Keratinocyte (primary cell): Measurements from ENCODE around the gene ACTL7B. TPM values are rescaled to one million over a fixed set of nuclear protein-coding genes. Genes with fewer than 3 reads are reported as not detected.

ENCODE experiments used
- DNase-seq: peaks from one replicate; pipeline ENCODE4 v3.0.0-alpha.2; 2011; ENCODE audit warnings: low read depth, missing footprints, low spot score
- FAIRE-seq: peaks from 2 replicates; lab custom pipeline; 2011; peaks lifted over from hg19 to GRCh38; lab: Jason Lieb, UNC
- H2AFZ ChIP-seq: 2 replicates; pipeline ENCODE4 v1.6.0; 2012; ENCODE audit warnings: low read length, control low read depth, inconsistent platforms; ENCODE audit not compliant: control insufficient read depth
- H3K27ac ChIP-seq: 2 replicates; pipeline ENCODE4 v1.5.1; 2011; ENCODE audit warnings: low read length; ENCODE audit not compliant: control insufficient read depth, insufficient read depth
- H3K27me3 ChIP-seq: 3 replicates; pipeline ENCODE4 v1.6.0; 2011; ENCODE audit warnings: low read length; ENCODE audit not compliant: control insufficient read depth, insufficient read depth; ENCODE audit errors: extremely low read depth
- H3K36me3 ChIP-seq, 2 experiments: 2 replicates in 1 of 2; 3 replicates in 1 of 2; pipeline ENCODE4 v1.5.1; 2011; ENCODE audit warnings: low read length in 2 of 2, mild to moderate bottlenecking in 1 of 2; ENCODE audit not compliant: control insufficient read depth in 2 of 2, insufficient read depth in 2 of 2; ENCODE audit errors: extremely low read depth in 1 of 2
- H3K4me1 ChIP-seq: 3 replicates; pipeline ENCODE4 v1.5.1; 2011; ENCODE audit warnings: low read length; ENCODE audit not compliant: control insufficient read depth, insufficient read depth; ENCODE audit errors: extremely low read depth
- H3K4me2 ChIP-seq: 3 replicates; pipeline ENCODE4 v1.6.0; 2011; ENCODE audit warnings: low read depth, low read length; ENCODE audit not compliant: control insufficient read depth, insufficient read depth; ENCODE audit errors: extremely low read depth
- H3K4me3 ChIP-seq, 3 experiments: fragments of 200-600 bp in 1 of 3; sonication (generic) in 1 of 3; 2 replicates in 2 of 3; 3 replicates in 1 of 3; pipeline ENCODE4 v1.5.1; 2011 to 2016; ENCODE audit warnings: low read length in 3 of 3, mild to moderate bottlenecking in 3 of 3, control low read depth in 2 of 3, inconsistent platforms in 1 of 3, low read depth in 1 of 3, mixed read lengths in 1 of 3, mixed run types in 1 of 3, moderate library complexity in 1 of 3; ENCODE audit not compliant: control insufficient read depth in 2 of 3, insufficient read depth in 2 of 3; ENCODE audit errors: extremely low read depth in 1 of 3
- H3K79me2 ChIP-seq: 2 replicates; pipeline ENCODE4 v1.6.0; 2012; ENCODE audit warnings: low read length; ENCODE audit not compliant: control insufficient read depth, insufficient read depth
- H3K9ac ChIP-seq: 3 replicates; pipeline ENCODE4 v1.6.0; 2011; ENCODE audit warnings: low read length; ENCODE audit not compliant: control insufficient read depth, insufficient read depth; ENCODE audit errors: extremely low read depth
- H3K9me1 ChIP-seq: 3 replicates; pipeline ENCODE4 v1.6.0; 2011; ENCODE audit warnings: low read length; ENCODE audit not compliant: control insufficient read depth, insufficient read depth; ENCODE audit errors: extremely low read depth
- H3K9me3 ChIP-seq: 2 replicates; pipeline ENCODE4 v1.5.1; 2012; ENCODE audit warnings: low read depth, low read length; ENCODE audit not compliant: control insufficient read depth
- H4K20me1 ChIP-seq: 3 replicates; pipeline ENCODE4 v1.6.0; 2011; ENCODE audit warnings: low read length; ENCODE audit not compliant: control insufficient read depth, insufficient read depth; ENCODE audit errors: extremely low read depth
- EZH2 ChIP-seq: IDR thresholded peaks from one replicate; pipeline ENCODE4 v1.6.1; 2012; ENCODE audit warnings: inconsistent platforms, mild to moderate bottlenecking, low read length, moderate library complexity
- dilution Hi-C: fragments of 300-500 bp; cut with MboI; formaldehyde crosslinking; loops from one replicate; pipeline ENCODE4 v1.7.0; 2020; ENCODE audit warnings: low sequenced_read_pairs; ENCODE audit not compliant: extremely low pct_ligation_motif_present
- polyA plus RNA-seq, 5 experiments: library from polyadenylated mRNA; depleted of rRNA in 3 of 5; stranded (reverse) in 3 of 5; stranded (forward) in 1 of 5; unstranded in 1 of 5; fragments of >200 nt; gene quantifications; 1 replicate in 1 of 5; 2 replicates in 3 of 5; 3 replicates in 1 of 5; pipeline versions ENCODE4 v1.2.1 to v1.2.3, GENCODE V29; 2011 to 2012; ENCODE audit warnings: missing spikeins in 2 of 5, low read depth in 1 of 5, low replicate concordance in 1 of 5
- TF ChIP-seq, protein P1 (sequence below), 3 experiments: IDR thresholded peaks in 1 of 3; conservative IDR thresholded peaks in 1 of 3; optimal IDR thresholded peaks in 1 of 3; 2 replicates in 2 of 3; 3 replicates in 1 of 3; pipeline versions ENCODE3 to v1.5.1; 2011; ENCODE audit warnings: low read length in 3 of 3, mild to moderate bottlenecking in 3 of 3, moderate library complexity in 2 of 3, control low read depth in 1 of 3, inconsistent platforms in 1 of 3; ENCODE audit not compliant: insufficient read depth in 2 of 3; ENCODE audit errors: extremely low read depth in 1 of 3

Gene ACTL7B
- polyA plus RNA-seq, 1 donor (not counting 4 experiments of a cell fraction or from before 2014, with no cell fraction given): not detected

DNA sequence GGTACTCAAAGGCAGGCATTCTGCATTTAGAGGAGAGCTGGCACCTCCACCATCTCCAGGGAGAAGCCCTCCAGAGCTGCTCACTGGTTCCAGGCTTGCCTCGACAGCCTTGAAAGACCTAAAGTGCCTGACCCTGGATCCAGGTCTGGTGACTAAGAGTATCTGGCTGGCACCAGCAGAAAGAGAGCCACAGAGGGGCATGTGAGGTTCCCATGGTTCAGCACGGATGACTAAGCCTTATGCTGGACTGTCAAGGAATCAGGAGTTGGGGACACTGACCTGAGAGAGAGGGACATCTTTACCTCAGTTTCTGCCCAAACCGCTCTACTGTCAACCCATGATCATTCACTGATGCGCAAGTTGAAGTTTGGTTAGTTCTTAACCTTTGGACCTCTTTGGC is 9.3 kb upstream of the ACTL7B start:
- DNase-seq (no peak), FAIRE-seq (no peak)
- Histone ChIP-seq H2AFZ (no peak overlapping the region), H3K36me3 (peaks cover 0 to 5% of the 10 kb centered on the region in 2 experiments), H3K27ac (no peak overlapping the region), H3K4me1 (peaks cover 23% of the 10 kb centered on the region), H3K27me3 (no peaks in the 10 kb centered on the region), H3K4me3 (no peak overlapping the region), H3K4me2 (no peak overlapping the region), H3K9me1 (no peaks in the 10 kb centered on the region), H3K9me3 (no peaks in the 10 kb centered on the region), H4K20me1 (no peaks in the 10 kb centered on the region), H3K79me2 (no peaks in the 10 kb centered on the region), H3K9ac (no peak overlapping the region)
- TF ChIP-seq EZH2: no peak
- TF ChIP-seq, protein P1, sequence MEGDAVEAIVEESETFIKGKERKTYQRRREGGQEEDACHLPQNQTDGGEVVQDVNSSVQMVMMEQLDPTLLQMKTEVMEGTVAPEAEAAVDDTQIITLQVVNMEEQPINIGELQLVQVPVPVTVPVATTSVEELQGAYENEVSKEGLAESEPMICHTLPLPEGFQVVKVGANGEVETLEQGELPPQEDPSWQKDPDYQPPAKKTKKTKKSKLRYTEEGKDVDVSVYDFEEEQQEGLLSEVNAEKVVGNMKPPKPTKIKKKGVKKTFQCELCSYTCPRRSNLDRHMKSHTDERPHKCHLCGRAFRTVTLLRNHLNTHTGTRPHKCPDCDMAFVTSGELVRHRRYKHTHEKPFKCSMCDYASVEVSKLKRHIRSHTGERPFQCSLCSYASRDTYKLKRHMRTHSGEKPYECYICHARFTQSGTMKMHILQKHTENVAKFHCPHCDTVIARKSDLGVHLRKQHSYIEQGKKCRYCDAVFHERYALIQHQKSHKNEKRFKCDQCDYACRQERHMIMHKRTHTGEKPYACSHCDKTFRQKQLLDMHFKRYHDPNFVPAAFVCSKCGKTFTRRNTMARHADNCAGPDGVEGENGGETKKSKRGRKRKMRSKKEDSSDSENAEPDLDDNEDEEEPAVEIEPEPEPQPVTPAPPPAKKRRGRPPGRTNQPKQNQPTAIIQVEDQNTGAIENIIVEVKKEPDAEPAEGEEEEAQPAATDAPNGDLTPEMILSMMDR (optimal IDR thresholded peaks at IDR 0.05 in 1 of 3, IDR thresholded peaks at IDR 0.05 in 1 of 3, conservative IDR thresholded peaks at IDR 0.05 in 1 of 3; ENCODE audit: extremely low read depth in 1 of 3, insufficient read depth in 2 of 3, low read length in 3 of 3): no peak
- dilution Hi-C loops: no loop called here

DNA sequence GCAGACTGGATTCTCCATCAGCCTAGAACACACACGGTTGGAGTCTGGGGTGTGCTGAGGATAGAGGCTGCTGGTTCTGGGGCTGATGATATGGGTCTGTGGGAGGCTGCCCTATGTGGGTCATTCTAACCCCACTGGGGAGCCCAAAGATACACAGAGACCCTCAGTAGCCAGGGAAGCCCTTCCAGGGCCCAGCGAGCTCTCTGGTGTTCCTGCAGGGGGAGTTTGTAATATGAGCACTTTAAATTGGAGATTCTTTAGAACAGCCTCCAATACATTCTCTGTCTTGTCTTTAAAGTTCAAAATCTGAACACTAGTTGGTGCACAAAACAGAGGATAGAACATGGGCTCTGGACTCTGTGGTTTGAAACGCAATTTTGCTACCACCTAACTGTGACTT is 8.7 kb upstream of the ACTL7B start:
- Histone ChIP-seq H3K4me2 (no peak overlapping the region), H3K36me3 (peaks cover 0 to 5% of the 10 kb centered on the region in 2 experiments), H3K9me1 (no peaks in the 10 kb centered on the region), H3K27me3 (no peaks in the 10 kb centered on the region), H3K4me1 (peaks cover 25% of the 10 kb centered on the region), H3K27ac (no peak overlapping the region), H3K9ac (no peak overlapping the region), H3K79me2 (no peaks in the 10 kb centered on the region), H4K20me1 (no peaks in the 10 kb centered on the region), H3K9me3 (no peaks in the 10 kb centered on the region), H3K4me3 (no peak overlapping the region), H2AFZ (no peak overlapping the region)
- no peak for TF ChIP-seq EZH2
- TF ChIP-seq, protein P1 (optimal IDR thresholded peaks at IDR 0.05 in 1 of 3, IDR thresholded peaks at IDR 0.05 in 1 of 3, conservative IDR thresholded peaks at IDR 0.05 in 1 of 3; ENCODE audit: extremely low read depth in 1 of 3, insufficient read depth in 2 of 3, low read length in 3 of 3): no peak
- DNase-seq (no peak), FAIRE-seq (no peak)
- dilution Hi-C loops: no loop called here
